ENCODE results near the gene EGFR.

EGFR gene

GRCh38 chr7:55145606-55146005, 126.8 kb downstream of the EGFR start:
- no peak overlapping the region for H3K27ac ChIP-seq (ENCODE audit: low read length)
- H3K36me3 ChIP-seq (ENCODE audit: control insufficient read depth in 1 of 2, insufficient read depth in 2 of 2, low read length in 2 of 2): peaks cover 8 to 45% of the 10 kb centered on the region in 2 donors
- H3K27me3 ChIP-seq (ENCODE audit: low read depth, low read length): no peaks in the 10 kb centered on the region
- no peaks in the 10 kb centered on the region for H3K9me3 ChIP-seq (ENCODE audit: control insufficient read depth in 1 of 2, low read length in 2 of 2)
- no peaks in the 10 kb centered on the region for H3K4me1 ChIP-seq (ENCODE audit: control insufficient read depth in 1 of 2, insufficient read depth in 2 of 2, low read length in 2 of 2)
- no peak overlapping the region for H3K4me3 ChIP-seq (ENCODE audit: low read depth in 1 of 2, low read length in 2 of 2)

GRCh38 chr7:55147101-55147500, 128.3 kb downstream of the EGFR start:
- H3K4me3 ChIP-seq (ENCODE audit: low read depth in 1 of 2, low read length in 2 of 2): no peak overlapping the region
- no peaks in the 10 kb centered on the region for H3K4me1 ChIP-seq (ENCODE audit: control insufficient read depth in 1 of 2, insufficient read depth in 2 of 2, low read length in 2 of 2)
- H3K36me3 ChIP-seq (ENCODE audit: control insufficient read depth in 1 of 2, insufficient read depth in 2 of 2, low read length in 2 of 2): peaks cover 8 to 49% of the 10 kb centered on the region in 2 donors
- no peaks in the 10 kb centered on the region for H3K9me3 ChIP-seq (ENCODE audit: control insufficient read depth in 1 of 2, low read length in 2 of 2)
- H3K27me3 ChIP-seq (ENCODE audit: low read depth, low read length): no peaks in the 10 kb centered on the region
- H3K27ac ChIP-seq (ENCODE audit: low read length): no peak overlapping the region

- Histone ChIP-seq H3K4me1 (ENCODE audit: control insufficient read depth in 1 of 2, insufficient read depth in 2 of 2, low read length in 2 of 2) (no peaks in the 10 kb centered on the region), H3K27ac (ENCODE audit: low read length) (no peak overlapping the region), H3K27me3 (ENCODE audit: low read depth, low read length) (no peaks in the 10 kb centered on the region), H3K9me3 (ENCODE audit: control insufficient read depth in 1 of 2, low read length in 2 of 2) (no peaks in the 10 kb centered on the region), H3K4me3 (ENCODE audit: low read depth in 1 of 2, low read length in 2 of 2) (no peak overlapping the region), H3K36me3 (ENCODE audit: control insufficient read depth in 1 of 2, insufficient read depth in 2 of 2, low read length in 2 of 2) (peaks cover 11 to 53% of the 10 kb centered on the region in 2 donors)
Measured at GRCh38 chr7:55147736-55148135, 128.9 kb downstream of the EGFR start.

DNA sequence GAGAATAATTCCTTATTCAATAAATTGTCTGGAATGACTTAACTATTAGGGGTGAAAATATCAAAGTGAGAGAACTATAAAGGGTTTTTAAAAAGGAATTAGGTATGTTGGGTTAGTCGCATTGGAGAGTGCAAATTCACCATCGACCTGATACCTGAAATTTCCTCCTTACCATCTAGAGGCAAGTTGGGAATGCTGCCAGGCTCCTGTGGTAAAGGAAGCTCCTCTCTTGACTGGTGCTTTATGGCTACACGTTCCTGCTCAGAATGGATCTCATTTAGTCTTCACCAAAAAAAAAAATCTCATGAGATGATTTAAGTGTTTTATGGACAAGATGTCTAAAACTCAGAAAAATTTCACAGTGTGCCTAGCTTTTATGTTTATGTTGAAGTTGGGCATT, 129.8 kb downstream of the EGFR start:
- Histone ChIP-seq H3K9me3 (ENCODE audit: control insufficient read depth in 1 of 2, low read length in 2 of 2) (no peaks in the 10 kb centered on the region), H3K27me3 (ENCODE audit: low read depth, low read length) (no peaks in the 10 kb centered on the region), H3K4me3 (ENCODE audit: low read depth in 1 of 2, low read length in 2 of 2) (no peak overlapping the region), H3K4me1 (ENCODE audit: control insufficient read depth in 1 of 2, insufficient read depth in 2 of 2, low read length in 2 of 2) (no peaks in the 10 kb centered on the region), H3K36me3 (ENCODE audit: control insufficient read depth in 1 of 2, insufficient read depth in 2 of 2, low read length in 2 of 2) (peaks cover 14 to 52% of the 10 kb centered on the region in 2 donors), H3K27ac (ENCODE audit: low read length) (no peak overlapping the region)

GRCh38 chr7:55149001-55149400, 130.2 kb downstream of the EGFR start:
- H3K27me3 ChIP-seq (ENCODE audit: low read depth, low read length): no peaks in the 10 kb centered on the region
- H3K9me3 ChIP-seq (ENCODE audit: control insufficient read depth in 1 of 2, low read length in 2 of 2): no peaks in the 10 kb centered on the region
- H3K4me3 ChIP-seq (ENCODE audit: low read depth in 1 of 2, low read length in 2 of 2): no peak overlapping the region
- H3K27ac ChIP-seq (ENCODE audit: low read length): no peak overlapping the region
- peaks cover 14 to 53% of the 10 kb centered on the region in 2 donors for H3K36me3 ChIP-seq (ENCODE audit: control insufficient read depth in 1 of 2, insufficient read depth in 2 of 2, low read length in 2 of 2)
- no peaks in the 10 kb centered on the region for H3K4me1 ChIP-seq (ENCODE audit: control insufficient read depth in 1 of 2, insufficient read depth in 2 of 2, low read length in 2 of 2)

DNA sequence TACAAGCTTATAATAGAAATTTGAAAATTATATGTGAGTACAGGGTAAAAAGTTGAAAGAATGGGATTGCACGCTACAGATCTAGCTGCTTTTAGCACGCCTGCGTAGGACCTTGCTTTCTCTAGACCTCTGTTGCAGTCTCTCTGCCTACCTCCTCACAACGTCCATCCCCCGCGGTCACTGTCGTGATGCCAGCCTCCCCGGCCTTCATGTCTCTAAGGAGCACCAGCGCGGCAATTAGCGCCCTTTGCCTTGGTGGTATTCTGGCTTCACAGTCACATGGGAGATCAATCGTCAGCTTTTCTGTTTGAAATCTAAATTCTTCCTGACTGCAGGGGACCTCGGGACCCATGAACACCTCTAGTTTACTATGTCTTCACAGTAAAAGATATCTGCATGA, 131.3 kb downstream of the EGFR start:
- no peak overlapping the region for H3K27ac ChIP-seq (ENCODE audit: low read length)
- peaks cover 18 to 53% of the 10 kb centered on the region in 2 donors for H3K36me3 ChIP-seq (ENCODE audit: control insufficient read depth in 1 of 2, insufficient read depth in 2 of 2, low read length in 2 of 2)
- no peaks in the 10 kb centered on the region for H3K4me1 ChIP-seq (ENCODE audit: control insufficient read depth in 1 of 2, insufficient read depth in 2 of 2, low read length in 2 of 2)
- H3K27me3 ChIP-seq (ENCODE audit: low read depth, low read length): no peaks in the 10 kb centered on the region
- no peaks in the 10 kb centered on the region for H3K9me3 ChIP-seq (ENCODE audit: control insufficient read depth in 1 of 2, low read length in 2 of 2)
- H3K4me3 ChIP-seq (ENCODE audit: low read depth in 1 of 2, low read length in 2 of 2): no peak overlapping the region

DNA sequence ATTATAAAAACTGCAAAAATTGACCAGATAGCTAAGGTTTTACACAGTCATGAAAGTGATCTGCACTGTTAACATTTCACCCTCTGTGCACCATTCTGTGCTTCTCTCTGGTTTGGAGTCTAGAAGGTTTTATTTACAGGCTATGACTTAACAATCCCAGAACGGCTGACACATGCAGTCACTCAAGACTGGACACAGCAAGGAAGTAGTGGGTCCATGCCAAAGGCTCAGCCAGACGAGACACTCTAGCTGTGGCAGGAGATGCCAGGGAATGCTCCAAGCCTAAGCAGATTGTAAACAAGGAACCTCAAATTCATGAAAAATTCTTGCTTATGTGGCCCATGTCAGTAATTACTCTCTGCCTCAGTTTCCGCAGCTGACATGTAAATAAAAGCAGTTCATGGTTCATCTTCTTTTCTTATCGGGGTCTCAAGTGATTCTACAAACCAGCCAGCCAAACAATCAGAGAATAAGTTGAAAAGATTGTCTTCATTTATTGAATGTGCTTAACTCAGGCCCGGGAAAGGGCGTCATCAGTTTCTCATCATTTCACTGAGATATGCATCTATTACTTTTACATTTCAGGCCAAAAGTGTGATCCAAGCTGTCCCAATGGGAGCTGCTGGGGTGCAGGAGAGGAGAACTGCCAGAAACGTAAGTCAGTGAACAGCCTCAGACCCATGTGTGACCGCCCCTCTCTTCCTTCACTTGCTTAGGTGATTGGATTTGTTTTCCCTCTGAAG, 132.1 kb downstream of the EGFR start:
- no peaks in the 10 kb centered on the region for H3K9me3 ChIP-seq (ENCODE audit: control insufficient read depth in 1 of 2, low read length in 2 of 2)
- H3K36me3 ChIP-seq (ENCODE audit: control insufficient read depth in 1 of 2, insufficient read depth in 2 of 2, low read length in 2 of 2): peaks cover 15 to 53% of the 10 kb centered on the region in 2 donors
- no peaks in the 10 kb centered on the region for H3K4me1 ChIP-seq (ENCODE audit: control insufficient read depth in 1 of 2, insufficient read depth in 2 of 2, low read length in 2 of 2)
- no peak overlapping the region for H3K27ac ChIP-seq (ENCODE audit: low read length)
- no peaks in the 10 kb centered on the region for H3K27me3 ChIP-seq (ENCODE audit: low read depth, low read length)
- no peak overlapping the region for H3K4me3 ChIP-seq (ENCODE audit: low read depth in 1 of 2, low read length in 2 of 2)

- Histone ChIP-seq H3K27me3 (ENCODE audit: low read depth, low read length) (no peaks in the 10 kb centered on the region), H3K4me3 (ENCODE audit: low read depth in 1 of 2, low read length in 2 of 2) (no peak overlapping the region), H3K9me3 (ENCODE audit: control insufficient read depth in 1 of 2, low read length in 2 of 2) (no peaks in the 10 kb centered on the region), H3K4me1 (ENCODE audit: control insufficient read depth in 1 of 2, insufficient read depth in 2 of 2, low read length in 2 of 2) (no peaks in the 10 kb centered on the region), H3K27ac (ENCODE audit: low read length) (no peak overlapping the region), H3K36me3 (ENCODE audit: control insufficient read depth in 1 of 2, insufficient read depth in 2 of 2, low read length in 2 of 2) (peaks cover 21 to 53% of the 10 kb centered on the region in 2 donors)
Measured at GRCh38 chr7:55152516-55152915, 133.7 kb downstream of the EGFR start.

- no peak overlapping the region for H3K27ac ChIP-seq (ENCODE audit: low read length)
- no peaks in the 10 kb centered on the region for H3K27me3 ChIP-seq (ENCODE audit: low read depth, low read length)
- no peak overlapping the region for H3K4me3 ChIP-seq (ENCODE audit: low read depth in 1 of 2, low read length in 2 of 2)
- no peaks in the 10 kb centered on the region for H3K9me3 ChIP-seq (ENCODE audit: control insufficient read depth in 1 of 2, low read length in 2 of 2)
- no peaks in the 10 kb centered on the region for H3K4me1 ChIP-seq (ENCODE audit: control insufficient read depth in 1 of 2, insufficient read depth in 2 of 2, low read length in 2 of 2)
- H3K36me3 ChIP-seq (ENCODE audit: control insufficient read depth in 1 of 2, insufficient read depth in 2 of 2, low read length in 2 of 2): peaks cover 17 to 60% of the 10 kb centered on the region in 2 donors
Measured at GRCh38 chr7:55154096-55154495, 135.3 kb downstream of the EGFR start.

DNA sequence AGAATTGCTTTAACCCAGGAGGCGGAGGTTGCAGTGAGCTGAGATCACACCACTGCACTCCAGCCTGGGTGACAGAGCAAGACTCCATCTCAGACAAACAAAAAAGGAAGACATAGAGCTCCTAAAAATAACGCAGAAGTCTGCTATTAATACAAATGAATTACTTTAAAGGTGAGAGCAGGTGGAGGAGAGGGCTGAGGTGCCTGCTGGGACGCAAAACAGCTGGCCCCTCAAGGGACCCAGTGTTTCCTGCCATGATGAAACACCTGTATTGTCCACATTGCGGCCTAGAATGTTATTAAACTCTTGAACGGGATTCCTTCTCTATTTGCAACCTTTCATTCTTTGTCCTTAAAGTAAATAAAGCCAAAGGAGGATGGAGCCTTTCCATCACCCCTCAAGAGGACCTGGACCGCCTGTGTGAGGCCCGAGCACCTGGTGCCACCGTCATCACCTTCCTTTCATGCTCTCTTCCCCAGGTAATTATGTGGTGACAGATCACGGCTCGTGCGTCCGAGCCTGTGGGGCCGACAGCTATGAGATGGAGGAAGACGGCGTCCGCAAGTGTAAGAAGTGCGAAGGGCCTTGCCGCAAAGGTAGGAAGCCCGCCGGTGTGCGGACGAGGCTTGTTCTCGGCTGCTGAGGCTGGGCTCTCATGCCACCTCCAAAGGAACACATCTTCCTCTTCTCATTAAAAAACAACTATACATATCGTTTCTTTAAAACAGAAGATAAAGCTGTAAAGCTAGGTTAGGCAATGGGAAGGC, 136.7 kb downstream of the EGFR start:
- no peaks in the 10 kb centered on the region for H3K27me3 ChIP-seq (ENCODE audit: low read depth, low read length)
- H3K27ac ChIP-seq (ENCODE audit: low read length): no peak overlapping the region
- peaks cover 18 to 71% of the 10 kb centered on the region in 2 donors for H3K36me3 ChIP-seq (ENCODE audit: control insufficient read depth in 1 of 2, insufficient read depth in 2 of 2, low read length in 2 of 2)

DNA sequence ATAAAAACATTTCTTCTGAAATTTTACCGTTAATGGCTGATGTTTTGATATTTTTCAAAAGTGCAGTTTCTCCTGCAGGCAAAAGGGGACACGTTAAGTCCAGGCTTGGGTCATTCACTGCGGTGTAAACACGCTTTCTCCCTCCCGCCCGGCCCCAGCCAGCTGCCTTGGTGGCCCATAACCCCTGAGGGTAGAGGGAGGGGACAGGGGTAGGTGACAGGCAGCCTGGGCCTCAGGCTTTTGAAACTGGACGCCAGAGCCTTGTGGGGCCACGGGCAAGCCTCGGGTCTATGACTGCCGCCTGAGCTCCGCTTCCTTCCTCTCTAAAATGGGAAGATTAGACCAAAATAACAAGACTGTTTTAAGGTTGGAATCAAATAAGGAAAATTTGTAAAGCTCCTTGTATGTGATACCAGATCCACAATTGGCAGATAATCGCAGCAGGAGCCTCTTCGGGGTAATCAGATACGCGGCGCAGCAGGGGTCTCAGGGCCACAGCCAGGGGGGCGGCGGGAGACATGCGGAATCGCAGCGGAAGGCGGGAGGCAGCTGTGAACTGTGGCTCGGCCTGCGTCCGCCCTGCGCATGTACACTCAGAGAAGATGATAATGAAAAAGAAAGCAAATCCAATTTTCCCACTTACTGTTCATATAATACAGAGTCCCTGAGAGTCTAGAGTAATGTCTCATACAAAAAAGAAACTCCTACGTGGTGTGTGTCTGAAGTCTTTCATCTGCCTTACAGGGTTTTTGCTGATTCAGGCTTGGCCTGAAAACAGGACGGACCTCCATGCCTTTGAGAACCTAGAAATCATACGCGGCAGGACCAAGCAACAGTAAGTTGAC, 138.3 kb downstream of the EGFR start:
- Histone ChIP-seq H3K27ac (ENCODE audit: low read length) (no peak overlapping the region), H3K27me3 (ENCODE audit: low read depth, low read length) (no peaks in the 10 kb centered on the region), H3K4me3 (ENCODE audit: low read depth in 1 of 2, low read length in 2 of 2) (no peak overlapping the region), H3K36me3 (ENCODE audit: control insufficient read depth in 1 of 2, insufficient read depth in 2 of 2, low read length in 2 of 2) (peaks cover 23 to 82% of the 10 kb centered on the region in 2 donors), H3K9me3 (ENCODE audit: control insufficient read depth in 1 of 2, low read length in 2 of 2) (no peaks in the 10 kb centered on the region), H3K4me1 (ENCODE audit: control insufficient read depth in 1 of 2, insufficient read depth in 2 of 2, low read length in 2 of 2) (no peaks in the 10 kb centered on the region)

More for the DNA sequence above, 136.7 kb downstream of the EGFR start:
- no peaks in the 10 kb centered on the region for H3K4me1 ChIP-seq (ENCODE audit: control insufficient read depth in 1 of 2, insufficient read depth in 2 of 2, low read length in 2 of 2)
- H3K9me3 ChIP-seq (ENCODE audit: control insufficient read depth in 1 of 2, low read length in 2 of 2): no peaks in the 10 kb centered on the region
- H3K4me3 ChIP-seq (ENCODE audit: low read depth in 1 of 2, low read length in 2 of 2): no peak overlapping the region
